ENCODE data around the gene TP53BP1. TPM values are rescaled to one million over a fixed set of nuclear protein-coding genes. Genes with fewer than 3 reads are reported as not detected.

TP53BP1 gene
- total RNA-seq, 4 donors from 2014 or later, result 9.0 to 17.0 (median 13.3) TPM

DNA sequence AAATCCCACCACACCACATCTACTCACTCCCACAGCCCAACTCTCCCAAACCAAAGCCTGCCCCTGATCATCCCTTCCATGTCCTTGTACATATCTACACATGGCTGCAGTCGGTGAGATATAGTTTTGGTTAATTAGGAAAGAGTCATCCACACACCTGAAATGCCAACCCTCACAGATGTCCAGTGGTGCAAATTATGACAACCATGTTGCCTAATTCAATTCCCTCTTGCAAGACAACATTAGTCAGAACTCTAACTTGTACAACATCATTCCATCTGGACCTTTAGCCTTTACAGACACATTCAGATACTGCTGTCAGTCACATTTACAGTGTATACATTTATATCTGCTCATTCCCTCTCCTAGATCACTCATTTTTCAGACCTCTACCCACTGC is 80.9 kb downstream of the TP53BP1 start:
- in situ Hi-C loops (cut with MboI; ENCODE audit: low sequenced_read_pairs in 4 of 4) (no loop called here), intact Hi-C loops (cut with DNase I; ENCODE audit: low total_unique reads) (no loop called here)
- Histone ChIP-seq H3K9me3 (no peaks in the 10 kb centered on the region), H3K4me1 (no peaks in the 10 kb centered on the region), H3K4me3 (no peak overlapping the region), H3K36me3 (peaks cover 0 to 51% of the 10 kb centered on the region in 2 donors), H3K27me3 (no peaks in the 10 kb centered on the region), H3K27ac (no peak overlapping the region)
- no peak for ATAC-seq
- TF ChIP-seq, protein P1, sequence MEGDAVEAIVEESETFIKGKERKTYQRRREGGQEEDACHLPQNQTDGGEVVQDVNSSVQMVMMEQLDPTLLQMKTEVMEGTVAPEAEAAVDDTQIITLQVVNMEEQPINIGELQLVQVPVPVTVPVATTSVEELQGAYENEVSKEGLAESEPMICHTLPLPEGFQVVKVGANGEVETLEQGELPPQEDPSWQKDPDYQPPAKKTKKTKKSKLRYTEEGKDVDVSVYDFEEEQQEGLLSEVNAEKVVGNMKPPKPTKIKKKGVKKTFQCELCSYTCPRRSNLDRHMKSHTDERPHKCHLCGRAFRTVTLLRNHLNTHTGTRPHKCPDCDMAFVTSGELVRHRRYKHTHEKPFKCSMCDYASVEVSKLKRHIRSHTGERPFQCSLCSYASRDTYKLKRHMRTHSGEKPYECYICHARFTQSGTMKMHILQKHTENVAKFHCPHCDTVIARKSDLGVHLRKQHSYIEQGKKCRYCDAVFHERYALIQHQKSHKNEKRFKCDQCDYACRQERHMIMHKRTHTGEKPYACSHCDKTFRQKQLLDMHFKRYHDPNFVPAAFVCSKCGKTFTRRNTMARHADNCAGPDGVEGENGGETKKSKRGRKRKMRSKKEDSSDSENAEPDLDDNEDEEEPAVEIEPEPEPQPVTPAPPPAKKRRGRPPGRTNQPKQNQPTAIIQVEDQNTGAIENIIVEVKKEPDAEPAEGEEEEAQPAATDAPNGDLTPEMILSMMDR (IDR thresholded peaks at IDR 0.05 in 4 of 5, conservative IDR thresholded peaks at IDR 0.05 in 1 of 5), result no peak
- TF ChIP-seq POLR2A (IDR thresholded peaks at IDR 0.05), result no peak
- DNase-seq, result no peak

DNA sequence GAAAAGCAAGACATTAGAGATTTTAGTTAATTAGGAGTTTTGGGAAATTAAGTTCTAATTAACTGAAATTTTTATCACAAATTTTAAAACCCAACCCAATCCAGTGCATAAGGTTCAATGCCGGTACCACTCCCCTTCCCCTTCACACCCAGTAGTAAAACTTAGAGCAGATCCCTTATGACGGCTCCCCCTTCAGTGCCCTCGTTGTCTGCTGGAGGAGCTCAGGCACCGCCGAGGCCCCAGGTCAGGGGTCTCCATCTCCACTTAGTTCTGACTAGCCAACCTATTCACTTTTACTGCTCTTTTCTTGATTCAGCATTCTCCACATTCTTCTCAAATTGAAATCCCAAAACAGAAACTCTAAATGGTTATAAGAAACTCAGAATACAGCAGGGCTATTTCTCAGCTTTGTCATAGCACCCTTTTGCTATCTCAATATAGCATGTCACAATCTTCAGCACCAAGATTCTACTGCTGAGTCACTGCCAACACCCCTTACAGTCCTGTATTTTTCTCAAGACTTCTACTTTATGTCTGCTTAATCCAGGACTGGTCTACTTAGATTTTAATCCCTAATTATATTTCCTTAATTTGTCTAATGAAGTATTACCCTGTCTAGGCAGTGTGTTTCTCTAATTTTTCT is 82.3 kb downstream of the TP53BP1 start:
- H3K9me3 ChIP-seq, result no peaks in the 10 kb centered on the region
- TF ChIP-seq, protein P1 (IDR thresholded peaks at IDR 0.05 in 4 of 5, conservative IDR thresholded peaks at IDR 0.05 in 1 of 5), result no peak
- TF ChIP-seq POLR2A (IDR thresholded peaks at IDR 0.05), result no peak
- DNase-seq (no peak), ATAC-seq (no peak)
- intact Hi-C loops (cut with DNase I; ENCODE audit: low total_unique reads), result no loop called here
- H3K4me3 ChIP-seq, result no peak overlapping the region
- H3K27ac ChIP-seq, result no peak overlapping the region
- no peaks in the 10 kb centered on the region for H3K27me3 ChIP-seq
- in situ Hi-C loops (cut with MboI; ENCODE audit: low sequenced_read_pairs in 4 of 4), result no loop called here
- H3K36me3 ChIP-seq, result peaks cover 0 to 56% of the 10 kb centered on the region in 2 donors
- no peaks in the 10 kb centered on the region for H3K4me1 ChIP-seq

DNA sequence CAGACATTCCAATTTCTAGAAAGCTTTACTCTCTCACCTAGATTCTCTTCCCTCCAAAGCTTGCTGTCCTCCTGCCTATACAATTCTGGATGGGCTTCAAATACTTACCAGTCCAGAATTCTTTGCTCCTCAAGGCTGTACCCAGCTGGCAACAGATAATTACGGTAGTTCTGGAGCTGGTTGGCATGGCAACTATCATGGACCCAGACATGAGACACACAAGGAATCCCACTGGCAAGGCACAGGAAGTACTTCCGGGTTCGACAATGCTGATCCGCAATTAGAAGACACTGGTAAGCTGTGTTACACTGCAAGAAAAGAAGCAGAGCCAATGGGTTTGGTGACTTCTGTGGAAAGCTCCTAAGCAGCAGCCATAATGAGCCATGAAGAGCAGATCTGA is 84.2 kb downstream of the TP53BP1 start:
- no peak overlapping the region for H3K27ac ChIP-seq
- no peak for ATAC-seq
- no peak for TF ChIP-seq POLR2A (IDR thresholded peaks at IDR 0.05)
- TF ChIP-seq, protein P1 (IDR thresholded peaks at IDR 0.05 in 4 of 5, conservative IDR thresholded peaks at IDR 0.05 in 1 of 5), result no peak
- H3K9me3 ChIP-seq, result no peaks in the 10 kb centered on the region
- in situ Hi-C loops (cut with MboI; ENCODE audit: low sequenced_read_pairs in 4 of 4) (no loop called here), intact Hi-C loops (cut with DNase I; ENCODE audit: low total_unique reads) (no loop called here)
- H3K4me1 ChIP-seq, result no peaks in the 10 kb centered on the region
- DNase-seq, result no peak
- no peaks in the 10 kb centered on the region for H3K27me3 ChIP-seq
- no peak overlapping the region for H3K4me3 ChIP-seq
- H3K36me3 ChIP-seq, result peaks cover 0 to 63% of the 10 kb centered on the region in 2 donors

DNA sequence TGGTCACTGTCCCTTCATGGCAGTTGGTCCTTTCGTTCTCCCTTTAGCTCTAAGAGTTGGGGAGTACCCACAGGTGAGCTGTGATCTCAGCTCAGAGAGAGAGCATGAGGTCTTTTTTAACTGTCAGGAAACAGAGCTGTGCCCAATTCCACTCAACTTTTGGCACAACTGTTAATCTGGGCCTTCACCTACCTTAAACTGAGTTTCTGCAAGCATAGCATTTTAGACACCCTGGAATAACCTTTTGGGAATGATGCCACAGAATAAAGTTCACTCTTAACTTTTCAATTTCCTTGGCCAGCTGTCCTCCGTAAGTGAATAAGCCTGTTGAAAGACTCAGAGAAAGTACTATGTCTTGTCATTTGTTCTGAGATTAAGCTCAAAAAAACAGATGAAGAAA is 86.1 kb downstream of the TP53BP1 start:
- TF ChIP-seq, protein P1 (IDR thresholded peaks at IDR 0.05 in 4 of 5, conservative IDR thresholded peaks at IDR 0.05 in 1 of 5), result no peak
- TF ChIP-seq POLR2A (IDR thresholded peaks at IDR 0.05), result no peak
- Histone ChIP-seq H3K27me3 (no peaks in the 10 kb centered on the region), H3K4me1 (no peaks in the 10 kb centered on the region), H3K4me3 (no peak overlapping the region), H3K27ac (no peak overlapping the region), H3K9me3 (no peaks in the 10 kb centered on the region), H3K36me3 (peaks cover 0 to 83% of the 10 kb centered on the region in 2 donors)
- ATAC-seq (no peak), DNase-seq (no peak)
- in situ Hi-C loops (cut with MboI; ENCODE audit: low sequenced_read_pairs in 4 of 4), result no loop called here
- intact Hi-C loops (cut with DNase I; ENCODE audit: low total_unique reads), result no loop called here

DNA sequence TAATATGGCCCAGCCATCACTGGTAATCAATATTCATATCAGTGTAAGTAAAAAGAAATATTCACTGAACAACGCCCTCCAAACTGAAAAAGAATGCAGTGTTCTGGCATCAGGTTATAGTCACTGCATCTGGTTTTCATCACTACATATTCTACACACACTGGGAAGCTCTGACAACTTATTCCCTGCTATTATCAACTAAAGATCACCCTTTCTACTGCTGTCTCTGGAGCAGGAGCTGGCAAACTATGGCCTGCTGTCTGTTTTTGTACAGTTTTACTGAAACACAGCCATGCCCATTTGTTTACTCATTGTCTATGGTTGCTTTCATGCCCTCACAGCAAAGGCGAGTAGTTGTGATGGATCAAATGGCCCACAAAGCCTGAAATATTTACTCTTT is 86.8 kb downstream of the TP53BP1 start:
- Histone ChIP-seq H3K4me3 (no peak overlapping the region), H3K4me1 (no peaks in the 10 kb centered on the region), H3K9me3 (no peaks in the 10 kb centered on the region), H3K27ac (no peak overlapping the region), H3K27me3 (no peaks in the 10 kb centered on the region), H3K36me3 (peaks cover 0 to 89% of the 10 kb centered on the region in 2 donors)
- ATAC-seq (no peak), DNase-seq (no peak)
- in situ Hi-C loops (cut with MboI; ENCODE audit: low sequenced_read_pairs in 4 of 4), result no loop called here
- intact Hi-C loops (cut with DNase I; ENCODE audit: low total_unique reads), result no loop called here
- TF ChIP-seq, protein P1 (IDR thresholded peaks at IDR 0.05 in 4 of 5, conservative IDR thresholded peaks at IDR 0.05 in 1 of 5), result no peak
- TF ChIP-seq POLR2A (IDR thresholded peaks at IDR 0.05), result no peak
